Breast epithelium (tissue), 4 donors: Measurements from ENCODE around the gene OSBPL3. TPM values are rescaled to one million over a fixed set of nuclear protein-coding genes. Genes with fewer than 3 reads are reported as not detected.

Experiments used
- DNase-seq, 2 donors: peaks; one replicate each; pipeline ENCODE4 v3.0.0-alpha.2; 2019; ENCODE audit warnings: low spot score in 2 of 2
- H3K27ac ChIP-seq, 2 donors: fragments of 200-600 bp; sonication (generic) in 1 of 2; one replicate each; pipeline ENCODE4 v1.5.1; 2016 to 2019; ENCODE audit warnings: mild to moderate bottlenecking in 1 of 2
- H3K27me3 ChIP-seq, 2 donors: fragments of 200-600 bp; sonication (generic) in 1 of 2; one replicate each; pipeline versions ENCODE4 v1.5.1 to v1.6.0; 2017 to 2019; ENCODE audit warnings: control low read depth in 1 of 2, mild to moderate bottlenecking in 1 of 2
- H3K36me3 ChIP-seq: fragments of 200-600 bp; one replicate; pipeline ENCODE4 v1.5.1; 2019
- H3K4me1 ChIP-seq, 2 donors: fragments of 200-600 bp; sonication (generic); one replicate each; pipeline ENCODE4 v1.5.1; 2016 to 2019; ENCODE audit warnings: control low read depth in 1 of 2
- H3K4me3 ChIP-seq, 3 donors: fragments of 200-600 bp; sonication (generic); 1 replicate in 2 of 3; 2 replicates in 1 of 3; pipeline ENCODE4 v1.5.1; 2016 to 2019; ENCODE audit warnings: mild to moderate bottlenecking in 3 of 3, moderate library complexity in 2 of 3
- H3K9me3 ChIP-seq, 2 donors: fragments of 200-600 bp; sonication (generic) in 1 of 2; one replicate each; pipeline ENCODE4 v1.5.1; 2016 to 2019; ENCODE audit warnings: control low read depth in 1 of 2
- POLR2A ChIP-seq: fragments of 450-650 bp; IDR thresholded peaks from one replicate; pipeline ENCODE4 v1.6.1; 2016; ENCODE audit warnings: antibody characterized with exemption, mild to moderate bottlenecking, moderate library complexity
- POLR2AphosphoS5 ChIP-seq, 3 donors: sonication (generic); formaldehyde crosslinking; IDR thresholded peaks; one replicate each; pipeline ENCODE4 v1.6.1; 2017; ENCODE audit warnings: antibody characterized with exemption in 3 of 3
- intact Hi-C: fragments of 100-400 bp; cut with DNase I; formaldehyde crosslinking; loops from one replicate; pipeline ENCODE4 v1.15.1; 2023; ENCODE audit warnings: low total_unique reads
- total RNA-seq, 3 donors: library from RNA; depleted of rRNA; stranded (reverse); fragments of >200 nt; gene quantifications; one replicate each; pipeline ENCODE4 v1.1.0, GENCODE V29; 2016
- TF ChIP-seq, protein P1 (sequence below), 3 donors: fragments of 450-650 bp; IDR thresholded peaks; one replicate each; pipeline ENCODE4 v1.5.1; 2016 to 2017; ENCODE audit warnings: antibody characterized with exemption in 3 of 3, mild to moderate bottlenecking in 3 of 3, moderate library complexity in 3 of 3

Gene OSBPL3
- total RNA-seq, 3 donors from 2014 or later = 6.4 to 20.5 (median 8.5) TPM

DNA sequence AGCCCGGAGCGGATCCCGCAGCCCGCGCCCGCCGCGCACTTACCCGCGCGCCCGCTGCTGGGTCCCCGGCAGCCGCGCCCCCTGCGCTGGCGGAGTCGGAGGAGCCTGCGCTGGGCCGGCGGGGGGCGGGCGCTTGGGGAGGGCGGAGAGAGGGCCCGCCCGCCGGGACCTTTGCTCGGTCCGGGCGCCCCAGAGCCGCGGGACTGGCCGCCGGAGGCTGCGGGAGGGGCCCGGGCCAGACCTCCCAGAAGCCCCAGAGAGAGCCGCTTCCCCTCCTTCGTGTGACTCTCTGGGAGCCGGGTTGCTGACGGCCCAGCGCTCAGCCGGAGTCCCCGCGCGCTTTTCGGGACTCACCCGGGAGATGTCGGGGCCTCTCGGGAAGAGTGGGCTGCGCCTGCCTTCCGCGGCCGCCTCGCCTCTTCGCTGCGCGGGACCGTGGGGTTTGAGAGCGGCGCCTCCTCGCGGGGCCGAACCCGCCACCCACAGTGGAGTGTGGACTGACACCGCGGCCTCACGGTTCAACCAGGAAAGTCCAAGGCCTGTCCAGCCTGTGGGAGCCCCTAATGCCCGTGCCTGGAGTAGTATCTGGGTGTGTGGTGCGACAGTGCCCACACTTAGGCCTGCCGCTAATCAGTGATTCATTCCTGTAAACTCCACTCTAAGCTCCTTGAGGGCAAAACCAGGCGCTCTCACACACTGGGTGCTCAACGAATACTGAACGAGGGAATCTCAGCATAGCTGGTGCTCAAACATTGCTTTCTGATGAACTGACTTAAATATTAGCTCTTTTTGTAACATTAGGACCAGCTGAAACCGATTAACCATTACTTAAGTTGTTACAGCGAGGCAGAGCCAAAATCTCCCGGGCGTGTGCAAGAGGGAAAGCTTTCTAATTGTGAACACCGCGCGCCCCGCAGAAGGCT is 222.4 kb downstream of the OSBPL3 start, which contains the start of gene GSDME:
TSS of gene GSDME (minus strand) at position 112 of the 923 bp plus-strand sequence. CDS start 7,690 bp downstream, outside the sequence.
- TF ChIP-seq, protein P1, sequence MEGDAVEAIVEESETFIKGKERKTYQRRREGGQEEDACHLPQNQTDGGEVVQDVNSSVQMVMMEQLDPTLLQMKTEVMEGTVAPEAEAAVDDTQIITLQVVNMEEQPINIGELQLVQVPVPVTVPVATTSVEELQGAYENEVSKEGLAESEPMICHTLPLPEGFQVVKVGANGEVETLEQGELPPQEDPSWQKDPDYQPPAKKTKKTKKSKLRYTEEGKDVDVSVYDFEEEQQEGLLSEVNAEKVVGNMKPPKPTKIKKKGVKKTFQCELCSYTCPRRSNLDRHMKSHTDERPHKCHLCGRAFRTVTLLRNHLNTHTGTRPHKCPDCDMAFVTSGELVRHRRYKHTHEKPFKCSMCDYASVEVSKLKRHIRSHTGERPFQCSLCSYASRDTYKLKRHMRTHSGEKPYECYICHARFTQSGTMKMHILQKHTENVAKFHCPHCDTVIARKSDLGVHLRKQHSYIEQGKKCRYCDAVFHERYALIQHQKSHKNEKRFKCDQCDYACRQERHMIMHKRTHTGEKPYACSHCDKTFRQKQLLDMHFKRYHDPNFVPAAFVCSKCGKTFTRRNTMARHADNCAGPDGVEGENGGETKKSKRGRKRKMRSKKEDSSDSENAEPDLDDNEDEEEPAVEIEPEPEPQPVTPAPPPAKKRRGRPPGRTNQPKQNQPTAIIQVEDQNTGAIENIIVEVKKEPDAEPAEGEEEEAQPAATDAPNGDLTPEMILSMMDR (IDR thresholded peaks at IDR 0.05) = no peak
- no peak for TF ChIP-seq POLR2AphosphoS5 (IDR thresholded peaks at IDR 0.05)
- TF ChIP-seq POLR2A = no peak
- intact Hi-C loops = loop anchor here (10.0 kb wide), 2 partner anchors 1677 to 1803 kb away; no protein-coding TSS in a partner anchor
- no peak for DNase-seq

DNA sequence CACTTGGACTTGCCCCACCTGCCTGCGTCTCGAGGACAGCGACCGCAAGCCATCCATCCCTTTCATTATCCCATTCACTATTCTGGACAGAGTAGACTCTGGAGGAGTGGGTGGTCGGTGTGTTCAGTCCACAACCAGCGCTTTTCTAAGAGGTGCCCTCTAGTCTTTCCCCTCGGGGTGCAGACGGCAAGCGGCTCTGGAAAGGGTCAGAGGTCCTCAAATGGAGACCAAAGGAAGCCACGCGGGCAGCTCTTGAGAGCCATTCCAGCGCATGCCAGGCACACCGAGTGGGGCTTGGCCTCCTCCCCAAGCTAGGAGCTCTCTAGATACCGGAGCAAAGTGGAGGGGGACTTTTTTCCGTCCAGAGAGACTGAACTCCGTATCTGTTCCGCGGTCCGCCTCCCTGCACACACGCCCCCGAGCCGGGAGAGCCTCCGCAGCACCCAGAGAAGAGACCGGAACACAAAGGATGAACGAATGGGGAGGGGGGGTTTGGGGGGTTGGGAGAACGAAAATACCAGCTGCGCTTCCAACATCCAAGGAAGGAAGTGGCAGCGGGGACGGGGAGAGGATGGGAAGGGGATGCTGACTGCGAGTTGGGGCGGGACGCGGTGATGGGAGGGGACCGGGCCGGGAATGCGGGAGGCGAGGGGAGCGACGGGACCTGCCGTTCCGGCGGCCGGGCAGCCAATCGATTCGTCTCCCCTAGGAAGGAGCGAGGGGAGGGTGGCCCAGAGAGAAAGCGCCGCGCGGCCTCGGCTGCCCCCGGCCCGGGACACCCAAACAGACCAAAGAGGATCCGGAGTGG is 223.2 kb downstream of the OSBPL3 start:
- Histone ChIP-seq H3K27ac (peak overlapping the region; percentile 79 to 85), H3K27me3 (no peaks in the 10 kb centered on the region), H3K9me3 (no peaks in the 10 kb centered on the region), H3K4me1 (no peaks in the 10 kb centered on the region), H3K4me3 (peak overlapping the region; percentile 64 to 77 (median 74)), H3K36me3 (no peaks in the 10 kb centered on the region)
- TF ChIP-seq POLR2AphosphoS5 (IDR thresholded peaks at IDR 0.05) (no peak), POLR2A (no peak)
- TF ChIP-seq, protein P1 (IDR thresholded peaks at IDR 0.05) = no peak
- no peak for DNase-seq
- intact Hi-C loops = loop anchor here (10.0 kb wide), 2 partner anchors 1678 to 1802 kb away; no protein-coding TSS in a partner anchor

More for the DNA sequence above, 222.4 kb downstream of the OSBPL3 start, which contains the start of gene GSDME:
- Histone ChIP-seq H3K36me3 (no peaks in the 10 kb centered on the region), H3K4me3 (peak within 1 kb of the TSS; percentile 64 to 77 (median 74)), H3K9me3 (no peaks in the 10 kb centered on the region), H3K4me1 (no peaks in the 10 kb centered on the region), H3K27me3 (no peaks in the 10 kb centered on the region), H3K27ac (peak within 1 kb of the TSS; percentile 79 to 85)

GRCh38 chr7:24755541-24756407 is 224.2 kb downstream of the OSBPL3 start:
- Histone ChIP-seq H3K4me1 (no peaks in the 10 kb centered on the region), H3K27me3 (no peaks in the 10 kb centered on the region), H3K27ac (peak overlapping the region in 1 of 2 donors; percentile 85), H3K4me3 (peak overlapping the region; percentile 64 to 77 (median 74)), H3K9me3 (no peaks in the 10 kb centered on the region), H3K36me3 (no peaks in the 10 kb centered on the region)
- no peak for TF ChIP-seq POLR2A
- no peak for TF ChIP-seq POLR2AphosphoS5 (IDR thresholded peaks at IDR 0.05)
- TF ChIP-seq, protein P1 (IDR thresholded peaks at IDR 0.05) = no peak
- intact Hi-C loops = loop anchor here (10.0 kb wide), 2 partner anchors 1679 to 1801 kb away; no protein-coding TSS in a partner anchor
- no peak for DNase-seq

- TF ChIP-seq POLR2A (no peak), POLR2AphosphoS5 (IDR thresholded peaks at IDR 0.05) (no peak)
- TF ChIP-seq, protein P1 (IDR thresholded peaks at IDR 0.05) = no peak
- no peaks in the 10 kb centered on the region for H3K9me3 ChIP-seq
- no peak overlapping the region for H3K27ac ChIP-seq
- no peak for DNase-seq
- H3K27me3 ChIP-seq = no peaks in the 10 kb centered on the region
- H3K4me3 ChIP-seq = no peak overlapping the region
- H3K4me1 ChIP-seq = no peaks in the 10 kb centered on the region
- intact Hi-C loops = loop anchor here (10.0 kb wide), 2 partner anchors 1680 to 1800 kb away; no protein-coding TSS in a partner anchor
- no peaks in the 10 kb centered on the region for H3K36me3 ChIP-seq
Measured at GRCh38 chr7:24754906-24755506, 225.0 kb downstream of the OSBPL3 start.
